Measurements from ENCODE around the gene OPHN1. TPM values are rescaled to one million over a fixed set of nuclear protein-coding genes. Genes with fewer than 3 reads are reported as not detected.

Gene OPHN1
- total and polyA plus RNA-seq, 10 of the 15 experiments (the other 5 are each of a cell fraction or from before 2014, with no cell fraction given) = under 0.01 to 0.03 (median 0.03) TPM; not detected in 6

DNA sequence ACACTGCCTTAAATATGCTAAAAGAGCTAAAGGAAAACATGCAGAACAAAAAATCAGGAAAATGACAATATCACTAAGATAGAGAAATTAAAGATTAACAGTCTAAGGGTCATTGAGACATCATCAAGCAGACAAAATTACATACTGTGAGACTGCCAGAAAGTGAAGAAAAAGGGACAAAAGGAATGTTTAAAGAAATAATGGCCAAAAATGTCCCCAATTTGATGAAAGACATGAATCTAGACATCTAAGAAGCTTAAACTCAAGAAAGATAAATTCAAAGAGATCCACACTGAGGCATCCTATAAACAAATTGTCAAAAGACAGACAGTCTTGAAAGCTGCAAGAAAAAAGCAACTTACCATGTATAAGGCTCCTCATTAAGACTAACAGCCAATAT lies 63.7 kb downstream of the OPHN1 start:
- DNase-seq (ENCODE audit: low read depth, low spot score) (no peak), ATAC-seq (no peak), FAIRE-seq (no peak)
- H4K20me1 ChIP-seq (ENCODE audit: control insufficient read depth, insufficient read depth) = no peaks in the 10 kb centered on the region
- no peaks in the 10 kb centered on the region for H3K4me1 ChIP-seq (ENCODE audit: control insufficient read depth, insufficient read depth, low read length)
- ChIA-PET CTCF (no interaction called here), POLR2A (no interaction called here), RAD21 (ENCODE audit: unreplicated experiment) (no interaction called here), SMC1A (ENCODE audit: uncharacterized antibody, unreplicated experiment) (no interaction called here)
- no peaks in the 10 kb centered on the region for H3K36me3 ChIP-seq (ENCODE audit: control insufficient read depth in 2 of 2, insufficient read depth in 2 of 2, low read length in 1 of 2)
- H3K9ac ChIP-seq (ENCODE audit: control insufficient read depth, insufficient read depth, low read length) = no peak overlapping the region
- H3K79me2 ChIP-seq (ENCODE audit: control insufficient read depth, insufficient read depth, low read length) = no peaks in the 10 kb centered on the region
- BruUV-seq (replicated peaks) = no TSS peak
- in situ Hi-C loops (cut with MboI) = no loop called here
- H3K4me2 ChIP-seq (ENCODE audit: control insufficient read depth, insufficient read depth) = no peak overlapping the region
- H3K4me3 ChIP-seq = no peak overlapping the region
- intact Hi-C loops (cut with micrococcal nuclease; ENCODE audit: unreplicated experiment) = no loop called here
- no peaks in the 10 kb centered on the region for H3K27me3 ChIP-seq (replicated peaks in 1 of 2; ENCODE audit: control insufficient read depth in 2 of 2, insufficient read depth in 2 of 2, low read length in 1 of 2)
- no peak for TF ChIP-seq ZNF217 (IDR thresholded peaks at IDR 0.05)
- TF ChIP-seq ATF7 (IDR thresholded peaks at IDR 0.05; ENCODE audit: low read depth) = no peak
- TF ChIP-seq MXI1 (IDR thresholded peaks at IDR 0.05; ENCODE audit: low read depth, low read length) = no peak
- no peak for TF ChIP-seq PAX8 (IDR thresholded peaks at IDR 0.05)
- TF ChIP-seq CEBPZ (IDR thresholded peaks at IDR 0.05; ENCODE audit: low read depth, low read length) = no peak
- no peak for TF ChIP-seq TBL1XR1 (IDR thresholded peaks at IDR 0.05; ENCODE audit: low read depth, low read length)
- no peak for TF ChIP-seq NFXL1 (IDR thresholded peaks at IDR 0.05; ENCODE audit: borderline replicate concordance)
- TF ChIP-seq TCF3 (IDR thresholded peaks at IDR 0.05; ENCODE audit: borderline replicate concordance, insufficient read depth, low read depth, low read length) = no peak
- TF ChIP-seq BCL11A (IDR thresholded peaks at IDR 0.05; ENCODE audit: low read depth, low read length) = no peak
- TF ChIP-seq, protein P1, sequence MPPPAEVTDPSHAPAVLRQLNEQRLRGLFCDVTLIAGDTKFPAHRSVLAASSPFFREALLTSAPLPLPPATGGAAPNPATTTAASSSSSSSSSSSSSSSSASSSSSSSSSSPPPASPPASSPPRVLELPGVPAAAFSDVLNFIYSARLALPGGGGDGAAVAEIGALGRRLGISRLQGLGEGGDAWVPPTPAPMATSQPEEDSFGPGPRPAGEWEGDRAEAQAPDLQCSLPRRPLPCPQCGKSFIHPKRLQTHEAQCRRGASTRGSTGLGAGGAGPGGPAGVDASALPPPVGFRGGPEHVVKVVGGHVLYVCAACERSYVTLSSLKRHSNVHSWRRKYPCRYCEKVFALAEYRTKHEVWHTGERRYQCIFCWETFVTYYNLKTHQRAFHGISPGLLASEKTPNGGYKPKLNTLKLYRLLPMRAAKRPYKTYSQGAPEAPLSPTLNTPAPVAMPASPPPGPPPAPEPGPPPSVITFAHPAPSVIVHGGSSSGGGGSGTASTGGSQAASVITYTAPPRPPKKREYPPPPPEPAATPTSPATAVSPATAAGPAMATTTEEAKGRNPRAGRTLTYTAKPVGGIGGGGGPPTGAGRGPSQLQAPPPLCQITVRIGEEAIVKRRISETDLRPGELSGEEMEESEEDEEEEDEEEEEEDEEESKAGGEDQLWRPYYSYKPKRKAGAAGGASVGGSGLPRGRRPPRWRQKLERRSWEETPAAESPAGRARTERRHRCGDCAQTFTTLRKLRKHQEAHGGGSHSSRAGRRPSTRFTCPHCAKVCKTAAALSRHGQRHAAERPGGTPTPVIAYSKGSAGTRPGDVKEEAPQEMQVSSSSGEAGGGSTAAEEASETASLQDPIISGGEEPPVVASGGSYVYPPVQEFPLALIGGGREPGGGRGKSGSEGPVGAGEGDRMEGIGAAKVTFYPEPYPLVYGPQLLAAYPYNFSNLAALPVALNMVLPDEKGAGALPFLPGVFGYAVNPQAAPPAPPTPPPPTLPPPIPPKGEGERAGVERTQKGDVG (CRISPR knock-in tag; IDR thresholded peaks at IDR 0.05) = no peak
- no peak for TF ChIP-seq SREBF1 (IDR thresholded peaks at IDR 0.05; ENCODE audit: low read length)
- no peak for TF ChIP-seq NFYB (IDR thresholded peaks at IDR 0.05; ENCODE audit: insufficient read depth, low read depth, low read length)
- no peak for TF ChIP-seq ZZZ3 (IDR thresholded peaks at IDR 0.05; ENCODE audit: control insufficient read depth, insufficient read length, low read depth)
- no peak for TF ChIP-seq TARDBP (IDR thresholded peaks at IDR 0.05; ENCODE audit: borderline replicate concordance)
- H3K9me3 ChIP-seq (replicated peaks; ENCODE audit: control insufficient read depth, insufficient read depth, low read length) = no peaks in the 10 kb centered on the region
- H2AFZ ChIP-seq (ENCODE audit: control insufficient read depth, low read depth, low read length) = no peak overlapping the region
- H3K27ac ChIP-seq (ENCODE audit: control insufficient read depth, insufficient read depth) = no peak overlapping the region
